MM.1S (cell line): ENCODE results near the gene CYTH3.
"Not testable (repeated sequence)": the region's sequence is repeated elsewhere in the genome, so short reads cannot be mapped to it uniquely, and the experiment has no call there.

Source experiments
- CTCF ChIP-seq: fragments of 300-600 bp; sonication (generic); IDR thresholded peaks from 2 replicates; pipeline ENCODE4 v1.5.1; 2016; ENCODE audit warnings: antibody characterized with exemption, low read length, mixed read lengths
- EZH2 ChIP-seq: fragments of 300-600 bp; sonication (generic); optimal IDR thresholded peaks from 2 replicates; pipeline ENCODE3; 2017; ENCODE audit warnings: low read depth, mild to moderate bottlenecking, antibody characterized with exemption, low read length, mixed read lengths
- EZH2phosphoT487 ChIP-seq: fragments of 300-600 bp; sonication (generic); IDR thresholded peaks from 2 replicates; pipeline ENCODE4 v1.6.1; 2018; ENCODE audit warnings: antibody characterized with exemption, low read length

GRCh38 chr7:6283391-6284054, 11.1 kb upstream of the CYTH3 start:
- not testable (repeated sequence) for TF ChIP-seq EZH2, CTCF, EZH2phosphoT487
